GM23338 (cell line): ENCODE data around the gene SSTR4. TPM values are rescaled to one million over a fixed set of nuclear protein-coding genes. Genes with fewer than 3 reads are reported as not detected.

Experiments used
- ATAC-seq: fragments of 200-7000 bp; cut with Tn5 transposase; 3 replicates; pipeline ENCODE4 v1.9.1; 2020
- DNase-seq: peaks from one replicate; pipeline ENCODE4 v3.0.0-alpha.2; 2015; ENCODE audit warnings: low spot score
- H2AFZ ChIP-seq: fragments of 200-600 bp; sonication (generic); 2 replicates; pipeline ENCODE4 v1.8.0; 2016; ENCODE audit warnings: antibody characterized with exemption, mild to moderate bottlenecking, moderate library complexity
- H3F3A ChIP-seq: fragments of 200-600 bp; sonication (generic); replicated peaks from 2 replicates; pipeline ENCODE4 v1.8.0; 2017; ENCODE audit warnings: antibody characterized with exemption, mixed run types, low read depth
- H3K27ac ChIP-seq: fragments of 200-600 bp; sonication (generic); 2 replicates; pipeline ENCODE4 v1.6.1; 2016; ENCODE audit warnings: low read depth
- H3K27me3 ChIP-seq: fragments of 200-600 bp; sonication (generic); 2 replicates; pipeline ENCODE4 v1.8.0; 2016; ENCODE audit warnings: mild to moderate bottlenecking, mixed run types, moderate library complexity; ENCODE audit not compliant: insufficient read depth
- H3K36me3 ChIP-seq: fragments of 200-600 bp; sonication (generic); 2 replicates; pipeline ENCODE4 v1.8.0; 2016; ENCODE audit warnings: mild to moderate bottlenecking; ENCODE audit not compliant: insufficient read depth
- H3K4me1 ChIP-seq: fragments of 200-600 bp; sonication (generic); 2 replicates; pipeline ENCODE4 v1.8.0; 2016; ENCODE audit warnings: mild to moderate bottlenecking, moderate library complexity; ENCODE audit not compliant: insufficient read depth
- H3K4me2 ChIP-seq: fragments of 200-600 bp; sonication (generic); 2 replicates; pipeline ENCODE4 v1.7.1; 2017; ENCODE audit warnings: mixed run types
- H3K4me3 ChIP-seq: fragments of 200-600 bp; sonication (generic); 2 replicates; pipeline ENCODE4 v1.6.1; 2016; ENCODE audit warnings: mixed run types
- H3K79me2 ChIP-seq: fragments of 200-600 bp; sonication (generic); replicated peaks from 2 replicates; pipeline ENCODE4 v1.8.0; 2017; ENCODE audit warnings: mild to moderate bottlenecking; ENCODE audit not compliant: insufficient read depth
- H3K9me2 ChIP-seq: fragments of 200-600 bp; sonication (generic); 2 replicates; pipeline ENCODE4 v1.8.0; 2017; ENCODE audit not compliant: insufficient read depth
- H4K20me1 ChIP-seq: fragments of 200-600 bp; sonication (generic); replicated peaks from 2 replicates; pipeline ENCODE4 v1.8.0; 2017; ENCODE audit warnings: mild to moderate bottlenecking; ENCODE audit not compliant: insufficient read depth
- H3K27ac Mint-ChIP-seq: 2 replicates; pipeline ENCODE4 v1.8.0; 2020; ENCODE audit warnings: inconsistent platforms, mild to moderate bottlenecking, moderate library complexity, mixed read lengths
- H3K27me3 Mint-ChIP-seq: 3 replicates; pipeline ENCODE4 v1.8.0; 2022; ENCODE audit warnings: low read depth, mild to moderate bottlenecking, moderate library complexity, mixed read lengths, inconsistent platforms; ENCODE audit not compliant: insufficient read depth, poor library complexity
- H3K36me3 Mint-ChIP-seq: 3 replicates; pipeline ENCODE4 v1.8.0; 2021; ENCODE audit warnings: low read depth, mild to moderate bottlenecking, inconsistent platforms, moderate library complexity, mixed read lengths
- H3K4me1 Mint-ChIP-seq: 3 replicates; pipeline ENCODE4 v1.8.0; 2020; ENCODE audit warnings: mild to moderate bottlenecking, inconsistent platforms, mixed read lengths
- H3K4me3 Mint-ChIP-seq: 3 replicates; pipeline ENCODE4 v1.8.0; 2021; ENCODE audit warnings: moderate library complexity, mild to moderate bottlenecking, inconsistent platforms, mixed read lengths
- H3K9me3 Mint-ChIP-seq: 3 replicates; pipeline ENCODE4 v1.8.0; 2020; ENCODE audit warnings: moderate library complexity, mild to moderate bottlenecking, inconsistent platforms, mixed read lengths
- CREB1 ChIP-seq: fragments of 250-450 bp; sonication (Bioruptor Pico); IDR thresholded peaks from 2 replicates; pipeline ENCODE4 v1.5.0; 2020; ENCODE audit warnings: low read depth, mild to moderate bottlenecking, moderate library complexity
- CTCF ChIP-seq, 2 experiments: fragments of 200-600 bp in 1 of 2; sonication (generic) in 1 of 2; conservative IDR thresholded peaks; 2 replicates each; pipeline versions ENCODE4 v1.5.1 to v1.6.1; 2016 to 2017; ENCODE audit warnings: antibody characterized with exemption in 2 of 2, low read depth in 2 of 2, mild to moderate bottlenecking in 2 of 2, moderate library complexity in 1 of 2
- ETS1 ChIP-seq: IDR thresholded peaks from 2 replicates; pipeline ENCODE4 v1.6.1; 2016; ENCODE audit warnings: antibody characterized with exemption
- EZH2 ChIP-seq: fragments of 200-600 bp; sonication (generic); IDR thresholded peaks from one replicate; pipeline ENCODE4 v1.8.0; 2017; ENCODE audit warnings: antibody characterized with exemption, mild to moderate bottlenecking, low read depth; ENCODE audit not compliant: unreplicated experiment
- EZH2phosphoT487 ChIP-seq: fragments of 200-600 bp; sonication (generic); IDR thresholded peaks from one replicate; pipeline ENCODE4 v1.8.1; 2018; ENCODE audit warnings: antibody characterized with exemption; ENCODE audit not compliant: unreplicated experiment
- JUNB ChIP-seq: IDR thresholded peaks from one replicate; pipeline ENCODE4 v1.6.1; 2016; ENCODE audit warnings: antibody characterized with exemption; ENCODE audit not compliant: unreplicated experiment
- NANOG ChIP-seq: IDR thresholded peaks from 2 replicates; pipeline ENCODE4 v1.6.1; 2016; ENCODE audit warnings: antibody characterized with exemption, borderline replicate concordance
- POLR2AphosphoS5 ChIP-seq: IDR thresholded peaks from 2 replicates; pipeline ENCODE4 v1.6.1; 2016; ENCODE audit warnings: antibody characterized with exemption, low read depth
- REST ChIP-seq: IDR thresholded peaks from one replicate; pipeline ENCODE4 v1.6.1; 2018; ENCODE audit warnings: antibody characterized with exemption; ENCODE audit not compliant: unreplicated experiment
- STAT1 ChIP-seq: IDR thresholded peaks from one replicate; pipeline ENCODE4 v1.6.1; 2016; ENCODE audit warnings: antibody characterized with exemption; ENCODE audit not compliant: unreplicated experiment
- ZNF114 ChIP-seq: fragments of 250-450 bp; sonication (Bioruptor Pico); IDR thresholded peaks from 2 replicates; pipeline ENCODE4 v1.5.0; 2020; ENCODE audit warnings: mild to moderate bottlenecking, moderate library complexity
- ZNF331 ChIP-seq: fragments of 250-450 bp; sonication (Bioruptor Pico); IDR thresholded peaks from 2 replicates; pipeline ENCODE4 v1.5.0; 2020; ENCODE audit warnings: low read depth, mild to moderate bottlenecking, moderate library complexity
- ZNF462 ChIP-seq: fragments of 250-450 bp; sonication (Bioruptor Pico); IDR thresholded peaks from 2 replicates; pipeline ENCODE4 v1.5.0; 2020; ENCODE audit warnings: mild to moderate bottlenecking, moderate library complexity
- polyA plus RNA-seq: library from polyadenylated mRNA; unstranded; fragments of >200 nt; fragmentation: Nextera tagmentation; extraction: Ambion mirVana; gene quantifications from 2 replicates; pipeline ENCODE4 v1.2.1, GENCODE V29; 2016
- total RNA-seq: library from RNA; depleted of rRNA; stranded (reverse); fragments of >200 nt; shearing (Covaris generic); gene quantifications from 2 replicates; pipeline ENCODE4 v1.2.3, GENCODE V29; 2014

Gene SSTR4
- total and polyA plus RNA-seq, 2 experiments from 2014 or later, result not detected

DNA sequence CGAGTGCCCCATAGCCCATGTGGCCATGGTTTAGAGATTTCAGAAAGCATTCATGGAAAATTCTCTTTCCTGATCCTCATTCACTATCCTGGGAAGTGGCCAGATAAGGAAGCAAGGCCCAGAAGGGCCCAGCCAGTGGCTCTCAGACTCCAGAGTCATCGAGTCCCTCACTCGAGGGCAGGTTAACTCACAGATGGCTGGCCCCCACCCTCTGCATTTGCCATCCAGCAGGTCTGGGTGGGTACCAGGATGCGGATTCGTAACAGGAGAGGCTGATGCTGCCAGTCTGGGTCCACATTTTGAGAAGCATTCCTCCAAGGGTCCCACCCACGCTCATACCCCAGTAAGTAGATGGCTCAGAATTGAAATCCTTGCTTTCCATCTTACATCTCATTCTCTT is 3.8 kb upstream of the SSTR4 start:
- Mint-ChIP-seq H3K27ac (no peak overlapping the region), H3K36me3 (no peaks in the 10 kb centered on the region), H3K4me1 (no peaks in the 10 kb centered on the region; the same call in 2 of the 3 replicates), H3K4me3 (no peak overlapping the region), H3K9me3 (no peaks in the 10 kb centered on the region), H3K27me3 (peaks cover 24% of the 10 kb centered on the region)
- Histone ChIP-seq H3K27ac (no peak overlapping the region), H2AFZ (no peak overlapping the region), H4K20me1 (no peaks in the 10 kb centered on the region), H3K36me3 (no peaks in the 10 kb centered on the region), H3K9me2 (0 out of 2 replicates have a peak, but pooled peaks cover 6% of the 10 kb centered on the region), H3K4me1 (no peaks in the 10 kb centered on the region), H3K4me3 (no peak overlapping the region), H3K79me2 (no peaks in the 10 kb centered on the region), H3K4me2 (no peak overlapping the region), H3K27me3 (peaks cover 28% of the 10 kb centered on the region), H3F3A (no peaks in the 10 kb centered on the region)
- DNase-seq, result no peak
- TF ChIP-seq CTCF (conservative IDR thresholded peaks at IDR 0.05; ENCODE audit: low read depth in 2 of 2), result no peak
- no peak for TF ChIP-seq REST
- no peak for TF ChIP-seq EZH2phosphoT487
- TF ChIP-seq ZNF462 (CRISPR knock-in tag), result no peak
- TF ChIP-seq POLR2AphosphoS5, result no peak
- no peak for TF ChIP-seq ZNF331 (CRISPR knock-in tag)
- no peak for TF ChIP-seq ETS1
- no peak for TF ChIP-seq CREB1
- TF ChIP-seq NANOG, result no peak
- no peak for TF ChIP-seq EZH2
- no peak for TF ChIP-seq JUNB
- no peak for TF ChIP-seq ZNF114 (CRISPR knock-in tag)
- TF ChIP-seq STAT1, result no peak
- ATAC-seq, result no peak
